GM12878 (cell line): ENCODE data around the gene CDC25C. TPM values are rescaled to one million over a fixed set of nuclear protein-coding genes. Genes with fewer than 3 reads are reported as not detected.

Experiments
- BCL11A ChIP-seq: IDR thresholded peaks from 2 replicates; pipeline ENCODE4 v1.6.1; 2011; ENCODE audit warnings: low read depth, low read length
- BHLHE40 ChIP-seq, 2 experiments: fragments of 450-650 bp in 1 of 2; IDR thresholded peaks; 2 replicates each; pipeline ENCODE4 v1.6.1; 2011 to 2017; ENCODE audit warnings: low read depth in 2 of 2, borderline replicate concordance in 1 of 2, improper control_type of control experiment in 1 of 2, low read length in 1 of 2, mild to moderate bottlenecking in 1 of 2
- CBX3 ChIP-seq: fragments of 200-600 bp; sonication (generic); IDR thresholded peaks from 2 replicates; pipeline ENCODE4 v1.6.1; 2016; ENCODE audit warnings: low read depth, borderline replicate concordance
- CBX5 ChIP-seq: sonication (generic); IDR thresholded peaks from 2 replicates; pipeline ENCODE4 v1.6.1; 2016; ENCODE audit warnings: low read depth, moderate library complexity, mild to moderate bottlenecking, inconsistent platforms
- CHD1 ChIP-seq: IDR thresholded peaks from 2 replicates; pipeline ENCODE4 v1.6.1; 2012; ENCODE audit warnings: low read depth, low read length, improper control_type of control experiment
- E2F4 ChIP-seq: IDR thresholded peaks from 2 replicates; pipeline ENCODE4 v1.6.1; 2012; ENCODE audit warnings: low read depth, low read length, improper control_type of control experiment
- E4F1 ChIP-seq: fragments of 450-650 bp; IDR thresholded peaks from 2 replicates; pipeline ENCODE4 v1.6.1; 2018; ENCODE audit warnings: borderline replicate concordance, mild to moderate bottlenecking; ENCODE audit not compliant: partially characterized antibody
- EGR1 ChIP-seq, 2 experiments: IDR thresholded peaks; 1 replicate in 1 of 2; 2 replicates in 1 of 2; pipeline ENCODE4 v1.6.1; 2011 to 2012; ENCODE audit warnings: low read depth in 2 of 2, low read length in 2 of 2, borderline replicate concordance in 1 of 2, mild to moderate bottlenecking in 1 of 2, moderate library complexity in 1 of 2
- EZH2 ChIP-seq: IDR thresholded peaks from 2 replicates; pipeline ENCODE4 v1.6.1; 2012; ENCODE audit warnings: low read depth, mild to moderate bottlenecking, control low read depth, inconsistent platforms, low read length, borderline replicate concordance; ENCODE audit not compliant: control insufficient read depth
- GABPA ChIP-seq: IDR thresholded peaks from 2 replicates; pipeline ENCODE4 v1.6.1; 2014; ENCODE audit warnings: antibody characterized with exemption, low read depth, mild to moderate bottlenecking, inconsistent platforms
- HCFC1 ChIP-seq: fragments of 150-350 bp; IDR thresholded peaks from 2 replicates; pipeline ENCODE4 v1.6.1; 2014; ENCODE audit warnings: low read length
- HDAC6 ChIP-seq: fragments of 200-600 bp; sonication (generic); IDR thresholded peaks from one replicate; pipeline ENCODE4 v1.8.0; 2017; ENCODE audit warnings: antibody characterized with exemption; ENCODE audit not compliant: unreplicated experiment
- HDGF ChIP-seq: fragments of 450-650 bp; IDR thresholded peaks from 2 replicates; pipeline ENCODE4 v1.6.1; 2016; ENCODE audit warnings: antibody characterized with exemption
- IKZF1 ChIP-seq: fragments of 450-650 bp; conservative IDR thresholded peaks from 2 replicates; pipeline ENCODE4 v1.6.1; 2017; ENCODE audit warnings: antibody characterized with exemption, mild to moderate bottlenecking
- JUNB ChIP-seq: IDR thresholded peaks from 2 replicates; pipeline ENCODE4 v1.6.1; 2016; ENCODE audit warnings: antibody characterized with exemption, mild to moderate bottlenecking
- MEF2B ChIP-seq: fragments of 450-650 bp; IDR thresholded peaks from 2 replicates; pipeline ENCODE4 v1.6.1; 2018; ENCODE audit warnings: mild to moderate bottlenecking, moderate library complexity; ENCODE audit not compliant: partially characterized antibody, poor library complexity, severe bottlenecking
- NBN ChIP-seq: fragments of 450-650 bp; IDR thresholded peaks from 2 replicates; pipeline ENCODE4 v1.6.1; 2016
- NR2C1 ChIP-seq: fragments of 450-650 bp; IDR thresholded peaks from 2 replicates; pipeline ENCODE4 v1.6.1; 2017; ENCODE audit warnings: antibody characterized with exemption, mild to moderate bottlenecking, moderate library complexity
- PAX5 ChIP-seq: IDR thresholded peaks from 2 replicates; pipeline ENCODE4 v1.6.1; 2011; ENCODE audit warnings: low read depth, low read length, borderline replicate concordance
- RELA ChIP-seq: fragments of 450-650 bp; IDR thresholded peaks from 2 replicates; pipeline ENCODE4 v1.8.0; 2014; ENCODE audit warnings: borderline replicate concordance; ENCODE audit not compliant: partially characterized antibody
- RFX5 ChIP-seq: IDR thresholded peaks from 2 replicates; pipeline ENCODE4 v1.6.1; 2011; ENCODE audit warnings: low read depth, low read length, improper control_type of control experiment
- RUNX3 ChIP-seq: IDR thresholded peaks from 2 replicates; pipeline ENCODE4 v1.6.1; 2012; ENCODE audit warnings: low read length, inconsistent platforms
- SREBF2 ChIP-seq: IDR thresholded peaks from 2 replicates; pipeline ENCODE4 v1.6.1; 2012; ENCODE audit warnings: mild to moderate bottlenecking, low read length
- SUPT20H ChIP-seq: IDR thresholded peaks from 2 replicates; pipeline ENCODE4 v1.6.1; 2011; ENCODE audit warnings: low read depth, mild to moderate bottlenecking, low read length, moderate library complexity, borderline replicate concordance; ENCODE audit not compliant: control insufficient read depth
- TCF12 ChIP-seq: IDR thresholded peaks from 2 replicates; pipeline ENCODE4 v1.6.1; 2011; ENCODE audit warnings: low read depth, mild to moderate bottlenecking, low read length
- TCF3 ChIP-seq: IDR thresholded peaks from 2 replicates; pipeline ENCODE4 v1.6.1; 2012; ENCODE audit warnings: low read depth, mild to moderate bottlenecking, low read length, borderline replicate concordance; ENCODE audit not compliant: insufficient read depth
- TCF7 ChIP-seq: IDR thresholded peaks from 2 replicates; pipeline ENCODE4 v1.6.1; 2014; ENCODE audit warnings: antibody characterized with exemption, borderline replicate concordance
- YBX1 ChIP-seq: fragments of 450-650 bp; IDR thresholded peaks from 2 replicates; pipeline ENCODE4 v1.6.1; 2016; ENCODE audit warnings: antibody characterized with exemption
- ZNF207 ChIP-seq: fragments of 450-650 bp; IDR thresholded peaks from 2 replicates; pipeline ENCODE4 v1.6.1; 2014; ENCODE audit warnings: antibody characterized with exemption, mild to moderate bottlenecking, borderline replicate concordance
- ZNF384 ChIP-seq: IDR thresholded peaks from 2 replicates; pipeline ENCODE4 v1.6.1; 2012; ENCODE audit warnings: low read depth, mild to moderate bottlenecking, low read length, improper control_type of control experiment, borderline replicate concordance
- polyA plus RNA-seq, 11 experiments: library from polyadenylated mRNA; depleted of rRNA in 4 of 11; unstranded in 6 of 11; stranded (reverse) in 5 of 11; fragments of >200 nt; fragmentation: Nextera tagmentation in 4 of 11; fragmentation: Illumina TruSeq in 1 of 11; extraction: Ambion mirVana in 4 of 11; extraction: Trizol in 1 of 11; gene quantifications; 1 replicate in 1 of 11; 2 replicates in 10 of 11; pipeline versions ENCODE4 v1.2.1 to v1.2.3, GENCODE V29; 2011 to 2016; ENCODE audit warnings: inconsistent platforms in 2 of 11, missing spikeins in 2 of 11, low read depth in 1 of 11
- total RNA-seq, 4 experiments: library from RNA; depleted of rRNA in 3 of 4; stranded (reverse); fragments of >200 nt in 3 of 4; fragmentation: Illumina TruSeq in 1 of 4; extraction: Trizol in 1 of 4; gene quantifications; 2 replicates each; pipeline versions ENCODE4 v1.2.1 to v1.2.3, GENCODE V29; 2013 to 2021

CDC25C gene
- total and polyA plus RNA-seq, 10 of the 15 experiments (the other 5 are each of a cell fraction or from before 2014, with no cell fraction given) = 9.2 to 30.7 (median 14.9) TPM

GRCh38 chr5:138352071-138352721 is 20.6 kb upstream of the CDC25C start, which contains the start of gene KDM3B (continued):
- TF ChIP-seq HDGF = 0 out of 2 replicates have a peak, but pooled peaks have one; percentile 20
- no peak for TF ChIP-seq EZH2
- TF ChIP-seq TCF3 = 0 out of 2 replicates have a peak, but pooled peaks have one; percentile 24
- TF ChIP-seq EGR1 (IDR thresholded peaks at IDR 0.05; ENCODE audit: borderline replicate concordance in 1 of 2, low read depth in 2 of 2, low read length in 2 of 2) = peak in 1 of 2 experiments; percentile 85; a peak in 2 of 3 replicates
- peak; percentile 25 for TF ChIP-seq RELA
- no peak for TF ChIP-seq YBX1
- TF ChIP-seq SREBF2 = no peak
- TF ChIP-seq TCF12 = 0 out of 2 replicates have a peak, but pooled peaks have one; percentile 45
- TF ChIP-seq E4F1 = no peak
- TF ChIP-seq CHD1 = no peak
- TF ChIP-seq ZNF207 = 0 out of 2 replicates have a peak, but pooled peaks have one; percentile 34
- TF ChIP-seq HCFC1 = peak; percentile 65
- TF ChIP-seq RFX5 = no peak
- TF ChIP-seq MEF2B = no peak
- TF ChIP-seq BHLHE40 (IDR thresholded peaks at IDR 0.05; ENCODE audit: borderline replicate concordance in 1 of 2, low read depth in 2 of 2, low read length in 1 of 2) = peak; percentile 58 to 67
- TF ChIP-seq CBX5 = peak; percentile 72; the same call in 1 of the 2 replicates
- 0 out of 2 replicates have a peak, but pooled peaks have one; percentile 39 for TF ChIP-seq NBN
- TF ChIP-seq PAX5 = 0 out of 2 replicates have a peak, but pooled peaks have one; percentile 16
- peak; percentile 31; the same call in 1 of the 2 replicates for TF ChIP-seq NR2C1
- TF ChIP-seq E2F4 = no peak
- peak; percentile 78 for TF ChIP-seq RUNX3
- no peak for TF ChIP-seq HDAC6
- no peak for TF ChIP-seq TCF7
- no peak for TF ChIP-seq JUNB
- TF ChIP-seq ZNF384 = no peak
- no peak for TF ChIP-seq SUPT20H
- no peak for TF ChIP-seq BCL11A
- TF ChIP-seq CBX3 = no peak
- TF ChIP-seq GABPA = no peak
- no peak; the same call in 1 of the 2 replicates for TF ChIP-seq IKZF1
